GM23338 (cell line): Measurements from ENCODE around the gene ADAMTS15.

Experiments used
- EZH2 ChIP-seq: fragments of 200-600 bp; sonication (generic); IDR thresholded peaks from one replicate; pipeline ENCODE4 v1.8.0; 2017; ENCODE audit warnings: antibody characterized with exemption, mild to moderate bottlenecking, low read depth; ENCODE audit not compliant: unreplicated experiment
- EZH2phosphoT487 ChIP-seq: fragments of 200-600 bp; sonication (generic); IDR thresholded peaks from one replicate; pipeline ENCODE4 v1.8.1; 2018; ENCODE audit warnings: antibody characterized with exemption; ENCODE audit not compliant: unreplicated experiment
- POLR2AphosphoS5 ChIP-seq: IDR thresholded peaks from 2 replicates; pipeline ENCODE4 v1.6.1; 2016; ENCODE audit warnings: antibody characterized with exemption, low read depth
- TF ChIP-seq, protein P1 (sequence below), 2 experiments: fragments of 200-600 bp in 1 of 2; sonication (generic) in 1 of 2; conservative IDR thresholded peaks; 2 replicates each; pipeline versions ENCODE4 v1.5.1 to v1.6.1; 2016 to 2017; ENCODE audit warnings: antibody characterized with exemption in 2 of 2, low read depth in 2 of 2, mild to moderate bottlenecking in 2 of 2, moderate library complexity in 1 of 2

DNA sequence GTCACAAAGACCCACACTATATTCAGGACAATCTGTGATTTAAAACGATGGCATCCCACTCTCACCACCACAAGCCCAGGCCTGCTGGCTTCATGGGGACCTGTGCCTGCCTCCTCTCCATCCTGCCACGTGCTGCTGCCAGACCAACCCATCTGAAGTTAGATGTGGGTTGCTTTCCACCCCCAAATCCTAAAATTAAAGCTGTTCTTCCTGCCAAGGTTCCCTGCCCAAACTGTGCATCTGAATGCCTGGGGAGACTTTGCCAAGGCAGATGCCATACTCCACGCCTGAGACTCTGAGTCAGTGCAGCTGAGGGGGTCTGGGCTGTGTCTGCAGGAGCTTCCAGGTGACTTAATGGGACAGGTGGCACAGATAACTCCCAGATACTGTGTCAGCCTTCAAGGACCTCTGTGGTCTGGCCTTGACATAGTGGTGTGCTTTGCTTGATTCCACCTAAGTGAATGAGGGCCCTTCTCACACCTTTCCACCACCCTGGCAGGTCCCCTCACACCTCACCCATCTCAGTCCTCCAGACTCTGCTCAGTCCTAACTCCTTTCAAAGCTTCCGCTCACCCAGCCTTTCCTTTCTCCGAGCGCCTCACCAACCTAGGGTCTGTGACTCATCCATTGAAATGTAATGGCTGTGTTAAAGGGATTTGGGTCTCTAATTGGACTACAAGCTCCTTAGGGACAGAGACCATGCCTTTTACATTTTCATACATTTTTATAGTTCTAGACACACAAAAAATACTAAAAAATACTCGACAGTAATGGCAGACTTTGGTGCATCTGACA lies 38.7 kb upstream of the ADAMTS15 start:
- TF ChIP-seq, protein P1, sequence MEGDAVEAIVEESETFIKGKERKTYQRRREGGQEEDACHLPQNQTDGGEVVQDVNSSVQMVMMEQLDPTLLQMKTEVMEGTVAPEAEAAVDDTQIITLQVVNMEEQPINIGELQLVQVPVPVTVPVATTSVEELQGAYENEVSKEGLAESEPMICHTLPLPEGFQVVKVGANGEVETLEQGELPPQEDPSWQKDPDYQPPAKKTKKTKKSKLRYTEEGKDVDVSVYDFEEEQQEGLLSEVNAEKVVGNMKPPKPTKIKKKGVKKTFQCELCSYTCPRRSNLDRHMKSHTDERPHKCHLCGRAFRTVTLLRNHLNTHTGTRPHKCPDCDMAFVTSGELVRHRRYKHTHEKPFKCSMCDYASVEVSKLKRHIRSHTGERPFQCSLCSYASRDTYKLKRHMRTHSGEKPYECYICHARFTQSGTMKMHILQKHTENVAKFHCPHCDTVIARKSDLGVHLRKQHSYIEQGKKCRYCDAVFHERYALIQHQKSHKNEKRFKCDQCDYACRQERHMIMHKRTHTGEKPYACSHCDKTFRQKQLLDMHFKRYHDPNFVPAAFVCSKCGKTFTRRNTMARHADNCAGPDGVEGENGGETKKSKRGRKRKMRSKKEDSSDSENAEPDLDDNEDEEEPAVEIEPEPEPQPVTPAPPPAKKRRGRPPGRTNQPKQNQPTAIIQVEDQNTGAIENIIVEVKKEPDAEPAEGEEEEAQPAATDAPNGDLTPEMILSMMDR (conservative IDR thresholded peaks at IDR 0.05; ENCODE audit: low read depth in 2 of 2) = no peak
- no peak for TF ChIP-seq POLR2AphosphoS5
- TF ChIP-seq EZH2phosphoT487 = no peak
- TF ChIP-seq EZH2 = no peak
